GM19043 (cell line): ENCODE data around the gene SAMD10.
"Not testable (repeated sequence)": the region's sequence is repeated elsewhere in the genome, so short reads cannot be mapped to it uniquely, and the experiment has no call there.

Experiments
- ATAC-seq: cut with Tn5 transposase; IDR thresholded peaks from one replicate; pipeline ENCODE4 v1.9.1; 2021; ENCODE audit warnings: low read depth; ENCODE audit not compliant: unreplicated experiment

Gene SAMD10

DNA sequence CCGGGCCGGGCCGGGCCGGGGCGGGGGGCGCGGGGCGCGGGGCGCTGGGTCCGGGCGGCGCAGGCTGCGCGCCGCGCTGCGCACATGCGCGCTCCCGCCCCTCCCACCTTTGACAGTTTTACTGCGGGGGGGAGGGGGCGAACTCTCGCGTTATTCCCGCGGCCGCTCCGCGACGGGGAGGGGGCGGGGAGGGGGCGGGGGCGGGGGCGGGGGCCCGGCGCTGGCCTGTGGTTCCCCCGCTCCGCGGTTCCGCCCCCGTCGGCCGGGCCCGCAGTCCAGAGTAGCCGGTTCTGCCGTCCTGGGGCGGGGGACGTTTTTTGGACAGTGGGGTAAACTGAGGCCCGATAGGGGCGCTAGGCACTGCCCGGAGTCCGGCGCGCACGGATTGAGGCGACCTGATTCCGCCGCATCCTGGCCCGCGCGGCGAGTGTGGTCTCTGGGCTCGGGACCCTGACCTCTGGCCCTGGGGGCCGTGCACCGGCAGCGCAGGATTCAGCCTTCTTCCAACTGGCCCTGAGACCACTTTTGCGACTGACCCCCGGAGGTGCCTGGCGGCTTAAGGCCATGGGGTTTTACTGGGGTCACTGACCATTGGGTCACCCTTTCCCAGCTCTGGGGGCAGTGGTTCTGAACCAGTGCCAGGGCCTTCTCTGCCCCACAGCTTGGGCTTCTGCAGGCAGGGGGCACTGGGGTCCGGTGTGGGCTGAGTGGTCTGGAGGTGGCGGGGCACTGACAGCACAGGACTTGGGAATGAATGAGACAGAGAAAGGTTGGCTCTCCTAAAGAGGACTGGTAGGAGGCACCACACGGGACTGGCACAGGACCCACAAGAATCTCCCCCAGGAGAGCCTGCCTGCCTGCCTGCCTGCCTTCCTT is 9.4 kb downstream of the SAMD10 start, which contains the start of gene ZNF512B:
Gene ZNF512B (minus strand): TSS at position 93 of the 876 bp plus-strand sequence. CDS start 1,980 bp downstream, outside the sequence.
- no peak for ATAC-seq

DNA sequence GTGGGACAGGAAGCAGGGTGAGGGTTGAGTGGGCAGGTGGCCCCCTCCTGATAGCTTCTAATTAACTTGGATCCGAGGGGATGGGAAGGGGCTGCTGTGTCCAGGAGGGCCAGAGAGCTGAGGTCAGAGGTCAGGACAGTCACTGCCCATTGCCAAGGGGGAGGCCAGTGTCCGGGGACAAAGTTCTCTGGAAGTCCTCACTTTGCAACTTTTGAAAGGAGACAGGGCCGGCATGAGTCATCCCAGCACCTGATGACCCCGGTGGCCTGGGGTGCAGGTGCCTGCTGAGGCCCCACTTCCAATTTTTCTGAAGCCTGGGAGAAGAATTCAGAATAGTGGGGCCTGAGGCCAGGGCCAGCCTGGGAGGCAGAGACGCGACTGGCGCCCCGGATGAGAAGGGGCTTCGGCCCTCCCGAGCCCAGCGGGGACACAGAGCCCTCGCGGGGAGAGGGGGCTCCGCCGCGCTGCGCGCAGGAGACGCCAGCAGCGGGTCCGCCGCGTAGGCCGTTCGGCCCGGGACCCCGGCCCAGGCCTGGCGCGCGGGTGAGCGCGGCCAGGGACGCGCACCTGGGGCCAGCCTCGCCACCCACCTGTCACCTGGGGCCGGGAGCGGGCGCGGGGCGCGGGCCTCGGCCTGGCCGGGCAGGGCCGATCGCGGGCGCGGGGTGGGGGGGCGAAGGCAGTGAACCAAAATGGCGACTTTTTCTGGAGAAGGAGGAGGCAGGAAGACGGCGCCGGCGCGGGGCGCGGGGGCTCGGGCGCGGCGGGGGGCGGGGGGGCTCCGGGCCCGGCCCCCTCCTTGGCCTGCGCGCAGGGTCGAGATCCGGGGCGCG is 10.3 kb downstream of the SAMD10 start:
- ATAC-seq, result no peak

DNA sequence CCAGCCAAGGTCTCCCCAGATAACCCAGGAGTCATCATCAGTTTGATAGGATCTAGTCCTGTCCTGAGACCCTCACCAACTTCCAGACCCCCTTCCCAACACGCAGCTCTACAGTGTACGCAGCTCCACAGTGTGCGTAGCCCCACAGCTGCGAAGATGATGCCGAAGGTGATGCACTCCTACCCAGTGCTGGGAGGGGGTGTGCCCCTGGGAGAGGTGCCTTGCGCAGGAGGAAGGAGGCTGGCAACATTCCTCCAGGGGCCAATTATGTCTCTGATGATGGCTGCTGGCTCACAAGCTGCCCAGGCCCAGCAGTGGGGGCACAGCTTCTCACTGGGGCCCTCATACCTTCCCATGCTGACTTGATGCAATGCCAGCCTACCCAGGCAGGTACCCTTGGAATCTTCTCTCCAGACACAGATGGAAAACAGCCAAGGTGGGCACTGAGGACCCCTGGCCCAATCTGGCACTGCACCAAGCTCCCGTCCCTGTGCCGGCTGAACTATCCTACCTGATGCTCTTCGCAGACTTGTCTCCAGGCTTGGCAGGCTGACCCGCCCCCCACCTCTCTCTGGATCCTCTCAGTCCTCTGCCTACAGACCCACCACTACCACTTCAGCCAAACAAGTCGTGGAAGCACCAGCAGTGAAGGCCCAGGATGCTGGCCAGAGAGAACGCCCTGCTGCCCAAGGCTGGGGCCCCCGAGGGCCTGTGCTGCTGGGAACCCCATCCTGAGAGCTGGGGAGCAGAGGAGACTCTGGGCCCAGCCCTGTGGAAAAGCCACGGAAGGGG is 11.1 kb downstream of the SAMD10 start:
- no peak for ATAC-seq

DNA sequence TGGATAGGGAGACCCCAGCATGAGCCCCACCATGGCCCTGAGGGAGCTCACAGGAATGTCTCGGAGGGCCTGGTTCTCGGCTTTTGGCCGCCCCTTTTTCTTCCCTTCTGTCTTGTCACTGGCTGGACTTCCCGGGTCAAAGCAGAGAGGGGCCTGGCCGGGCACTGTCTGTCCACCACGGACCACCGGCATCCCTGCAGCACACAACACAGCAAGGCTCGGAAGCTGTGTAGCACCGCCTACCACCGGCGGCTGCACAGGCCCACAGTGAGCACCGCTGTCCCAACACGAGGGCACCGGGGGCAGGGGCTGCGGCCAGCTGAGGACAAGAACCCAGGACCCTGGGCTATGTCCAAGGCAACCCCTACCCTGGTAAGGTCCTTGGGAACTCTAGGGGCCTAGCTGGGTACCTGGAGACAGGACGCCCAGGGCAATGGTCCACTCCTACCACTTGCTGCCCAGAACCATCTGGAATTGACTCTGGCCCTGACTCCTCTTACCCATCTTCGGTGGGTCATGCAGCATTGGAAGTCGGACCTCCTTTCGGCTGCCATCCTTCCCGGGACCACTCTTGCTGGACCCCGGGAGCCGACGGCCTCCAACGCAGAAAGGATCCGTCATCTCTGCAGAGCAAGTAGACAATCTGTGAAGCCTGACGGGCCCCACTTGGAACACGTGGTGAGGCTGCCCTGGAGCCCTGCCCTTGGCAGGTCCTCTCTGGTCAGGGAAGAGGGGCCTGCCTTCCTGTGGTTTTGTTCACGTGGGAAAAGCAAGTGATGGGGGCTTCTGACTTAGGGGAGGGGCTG is 11.9 kb downstream of the SAMD10 start:
- ATAC-seq, result no peak

DNA sequence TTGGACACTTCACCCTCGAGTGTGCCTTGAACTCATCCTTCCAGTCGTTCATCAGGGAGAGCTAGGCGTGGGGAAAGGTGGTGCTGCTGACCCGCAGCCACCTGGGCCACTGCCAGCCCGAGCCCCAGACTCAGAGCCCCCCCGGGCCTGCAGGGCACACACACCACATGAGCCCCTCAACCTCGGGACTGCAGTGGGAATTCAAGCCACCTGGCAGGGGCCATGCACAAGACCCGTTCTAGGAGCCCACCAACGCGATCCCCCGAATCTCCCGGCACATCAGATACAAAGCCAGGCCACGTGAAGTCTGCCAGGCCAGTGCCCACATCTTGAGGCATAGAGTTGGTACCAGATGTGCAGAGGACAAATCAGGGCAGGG is 12.5 kb downstream of the SAMD10 start:
- ATAC-seq, result no peak

DNA sequence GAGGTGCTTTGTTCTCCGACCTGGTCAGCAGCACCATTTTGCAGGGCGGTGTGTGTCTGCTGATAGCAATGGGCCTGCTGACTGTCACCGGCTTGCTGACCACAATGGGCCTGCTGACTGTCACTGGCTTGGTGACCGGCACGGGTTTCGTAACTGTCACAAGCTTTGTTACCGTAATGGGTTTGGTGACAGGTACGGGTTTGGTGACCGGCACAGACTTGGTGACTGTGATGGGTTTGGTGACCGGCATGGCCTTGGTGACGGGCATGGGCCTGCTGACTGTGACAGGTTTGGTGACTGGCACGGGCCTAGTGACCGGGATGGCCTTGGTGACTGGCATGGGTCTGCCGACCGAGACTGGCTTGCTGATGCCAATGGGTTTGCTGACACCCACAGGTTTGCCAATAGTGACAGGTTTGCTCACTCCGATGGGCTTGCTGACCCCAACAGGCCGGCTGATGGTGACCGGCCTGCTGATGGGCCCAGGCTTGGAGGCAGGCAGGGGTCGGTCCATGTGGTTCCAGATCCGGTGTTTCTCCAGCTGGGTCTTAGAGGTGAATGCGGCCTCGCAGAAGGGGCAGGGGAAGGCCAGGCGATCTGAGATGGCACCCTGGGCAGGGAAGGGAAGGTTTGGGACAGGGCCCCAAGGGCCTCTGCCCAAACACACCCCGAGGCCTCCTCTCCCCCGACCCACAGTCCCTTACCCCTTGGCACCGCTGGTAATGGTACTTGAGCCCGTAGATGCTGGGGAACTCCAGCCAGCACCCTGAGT is 13.1 kb downstream of the SAMD10 start:
- no peak for ATAC-seq

DNA sequence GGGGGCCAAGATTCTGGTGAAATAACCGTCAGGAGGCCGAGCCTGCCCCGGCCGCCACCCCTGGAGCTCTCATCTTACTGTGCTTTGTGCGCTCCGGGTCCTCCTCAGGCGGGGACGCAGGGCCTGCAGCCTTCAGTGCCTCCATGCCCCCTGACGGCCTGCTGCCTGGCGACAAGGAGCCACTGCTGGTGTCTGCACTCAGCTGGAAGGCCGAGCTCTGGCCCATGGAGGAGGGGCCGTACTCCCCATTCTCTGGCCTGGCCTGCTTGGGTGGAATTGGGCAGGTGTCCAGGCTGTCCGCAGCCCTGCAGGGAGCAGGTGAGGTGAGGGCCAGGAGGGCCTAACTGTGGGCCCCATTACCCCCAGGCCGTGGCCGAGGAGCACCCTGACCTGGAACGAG is 15.0 kb downstream of the SAMD10 start:
- no peak for ATAC-seq

DNA sequence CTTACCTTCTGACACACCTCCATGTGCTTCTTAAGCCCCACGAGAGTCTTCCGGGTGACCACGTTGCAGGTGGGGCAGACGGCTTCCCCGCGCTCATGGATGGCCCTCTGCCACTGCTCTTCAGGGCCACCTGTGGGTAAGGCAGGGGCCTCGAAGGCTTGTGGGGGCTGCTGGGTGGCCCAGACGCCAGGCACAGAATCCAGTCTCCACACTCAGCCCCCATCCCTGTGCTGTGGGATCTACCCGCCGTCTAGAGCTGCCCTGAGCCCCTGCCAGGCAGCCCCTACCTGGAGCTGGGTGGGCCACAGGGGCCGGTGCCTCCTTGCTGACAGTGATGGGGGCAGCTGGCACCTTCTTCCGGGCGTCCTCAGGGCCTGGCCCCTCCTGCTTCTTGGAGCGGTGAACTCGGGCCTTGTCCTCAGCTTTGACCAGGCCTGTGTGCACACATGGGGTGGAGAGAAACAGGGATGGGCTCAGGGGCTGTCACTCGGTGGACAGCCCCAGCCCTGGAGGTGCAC is 15.6 kb downstream of the SAMD10 start:
- ATAC-seq, result no peak

DNA sequence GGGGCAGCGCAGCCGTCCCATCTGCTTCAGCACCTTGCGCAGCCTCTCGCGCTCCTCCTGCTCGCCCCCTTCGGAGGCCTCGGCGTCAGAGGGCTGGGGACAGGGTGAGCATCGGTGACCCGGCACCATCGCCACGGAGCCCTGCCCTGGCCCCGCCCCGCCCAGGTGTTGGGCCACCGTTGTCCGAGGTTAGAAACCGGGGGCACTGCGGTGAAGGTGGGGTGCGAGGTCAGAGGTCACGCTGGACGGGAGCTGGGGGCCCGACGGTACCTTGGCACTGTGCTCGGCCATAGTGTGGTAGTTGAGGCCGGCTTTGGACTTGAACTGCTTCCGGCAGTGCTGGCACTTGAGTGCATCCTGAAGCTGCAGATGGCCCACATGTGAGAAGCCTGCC is 16.1 kb downstream of the SAMD10 start:
- no peak for ATAC-seq

DNA sequence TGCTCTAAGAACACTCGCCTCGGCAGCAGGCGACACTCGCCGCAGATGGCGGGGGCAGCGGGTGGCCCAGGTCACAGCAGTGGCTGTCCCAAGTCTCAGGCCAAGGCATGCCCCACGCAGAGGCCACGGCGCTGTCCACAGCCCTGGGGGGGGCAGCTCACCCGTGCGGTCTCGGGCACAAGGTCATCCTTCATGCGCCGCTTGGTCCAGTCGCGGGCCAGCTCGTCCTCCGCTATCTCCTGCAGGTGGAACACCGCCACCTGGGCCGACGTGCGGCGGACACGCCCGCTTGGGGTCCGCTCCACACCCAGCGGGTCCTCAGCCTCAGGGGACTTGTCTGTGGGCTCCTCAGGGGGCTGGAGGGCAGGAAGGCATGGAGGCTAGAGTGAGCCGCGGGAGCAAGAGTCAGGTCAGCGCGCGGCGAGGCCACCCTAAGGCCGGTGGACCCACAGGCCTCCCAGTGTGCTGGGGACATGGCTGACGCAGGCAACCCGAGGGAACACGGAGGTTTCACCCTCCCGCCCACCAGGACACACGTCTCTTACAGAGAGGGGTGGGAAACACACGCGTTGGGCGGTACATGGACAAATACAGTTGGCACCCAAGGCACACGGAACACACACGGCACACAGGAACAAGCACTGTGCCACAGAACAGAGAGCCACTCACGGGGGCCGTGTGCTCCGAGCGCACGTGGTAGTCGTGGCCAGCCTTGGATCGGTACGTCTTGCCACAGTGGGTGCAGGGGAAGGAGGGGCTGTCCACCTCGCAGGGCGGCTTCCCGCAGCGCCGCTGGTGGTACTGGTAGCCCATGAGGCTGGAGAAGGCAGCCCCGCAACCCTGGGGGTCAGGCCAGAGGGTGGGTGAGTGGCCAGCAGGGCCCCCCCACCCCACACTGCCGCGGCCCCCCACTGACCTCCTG is 16.8 kb downstream of the SAMD10 start:
- no peak for ATAC-seq

DNA sequence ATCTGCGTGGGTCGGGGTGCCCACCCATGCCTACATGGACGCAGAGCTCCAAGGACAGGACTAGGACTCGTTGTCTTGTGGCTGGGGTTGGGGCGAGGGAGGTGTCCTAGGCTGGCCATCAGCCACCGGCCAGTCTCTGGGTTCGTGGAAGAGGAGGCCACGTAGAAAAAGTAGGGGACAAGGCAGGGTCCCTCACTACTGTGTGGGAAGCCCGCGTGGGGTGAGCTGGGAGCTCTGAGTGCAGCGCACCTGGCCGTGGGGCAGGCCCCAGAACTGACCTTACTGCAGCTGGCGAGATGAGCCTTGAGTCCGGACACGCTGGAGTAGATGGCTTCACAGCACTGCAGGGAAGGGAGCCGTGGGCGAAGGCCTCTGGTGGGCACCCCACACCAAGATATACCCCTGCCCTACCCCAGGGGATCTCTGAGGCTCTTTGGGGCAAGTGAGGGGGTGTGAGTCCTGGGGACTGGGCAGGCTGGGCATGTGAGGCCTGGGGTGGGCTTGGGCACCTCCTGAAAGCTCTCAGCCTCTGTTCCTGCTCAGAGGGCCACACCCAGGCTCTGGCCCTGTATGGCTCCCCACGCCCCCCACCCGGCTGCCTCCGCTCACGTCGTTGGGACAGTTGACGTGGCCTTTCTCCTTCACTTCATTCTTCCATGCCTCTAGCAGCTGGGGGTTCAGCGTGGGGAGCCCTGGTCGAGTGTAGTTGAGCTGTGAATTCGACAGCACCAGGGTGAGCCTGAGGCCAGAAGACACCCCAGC is 17.6 kb downstream of the SAMD10 start:
- ATAC-seq, result no peak

DNA sequence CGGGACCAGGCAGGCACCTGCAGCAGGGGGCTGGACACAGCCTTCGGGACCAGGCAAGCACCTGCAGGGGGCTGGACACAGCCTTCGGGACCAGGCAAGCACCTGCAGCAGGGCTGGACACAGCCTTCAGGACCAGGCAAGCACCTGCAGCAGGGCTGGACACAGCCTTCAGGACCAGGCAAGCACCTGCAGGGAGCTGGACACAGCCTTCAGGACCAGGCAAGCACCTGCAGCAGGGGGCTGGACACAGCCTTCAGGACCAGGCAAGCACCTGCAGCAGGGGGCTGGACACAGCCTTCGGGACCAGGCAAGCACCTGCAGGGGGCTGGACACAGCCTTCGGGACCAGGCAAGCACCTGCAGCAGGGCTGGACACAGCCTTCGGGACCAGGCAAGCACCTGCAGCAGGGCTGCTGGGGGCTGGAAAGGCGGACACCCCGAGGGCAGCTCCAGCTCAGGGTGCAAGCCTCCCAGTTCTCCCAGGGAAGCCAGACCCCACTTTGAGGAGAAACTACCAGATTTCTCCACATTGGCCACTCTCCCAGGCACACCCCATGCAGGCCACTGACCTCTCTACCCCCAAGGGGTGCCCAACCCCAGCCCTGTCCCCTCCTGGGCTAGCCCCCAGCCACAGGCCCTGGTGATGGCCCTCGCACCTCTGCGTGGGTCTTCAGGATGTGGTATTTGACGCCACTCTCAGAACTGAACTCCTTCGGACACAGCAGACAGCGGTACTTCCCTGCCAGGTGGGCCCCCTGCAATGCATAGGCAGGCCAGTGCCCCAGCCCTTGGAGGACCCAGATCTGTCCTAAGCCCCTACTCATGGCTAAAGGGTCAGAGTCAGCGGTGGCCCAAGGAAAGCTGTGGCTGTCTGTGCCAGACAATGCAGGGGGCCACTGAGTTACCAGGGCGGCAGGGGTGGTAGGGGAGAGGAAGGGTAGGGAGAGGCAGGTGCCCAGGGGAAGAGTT is 18.5 kb downstream of the SAMD10 start:
- not testable (repeated sequence) for ATAC-seq

DNA sequence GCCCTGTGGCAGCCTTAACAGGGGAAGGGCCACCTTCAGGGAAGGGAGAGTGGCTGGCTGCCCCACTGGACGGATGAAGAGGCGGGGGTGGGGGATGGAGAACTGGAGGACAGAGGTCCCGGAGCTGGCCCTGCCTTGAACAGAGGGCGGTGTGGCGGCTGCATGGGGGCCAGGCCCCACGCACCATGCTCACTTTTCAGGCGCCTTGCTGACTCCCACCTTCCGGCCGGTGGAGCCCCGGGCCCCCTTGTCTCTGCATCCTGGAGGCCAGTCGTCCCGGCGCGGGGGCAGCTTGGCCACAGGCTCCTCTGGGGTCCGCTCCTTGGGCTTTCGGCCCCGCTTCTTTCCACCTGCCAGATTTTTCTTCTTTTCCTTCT is 19.8 kb downstream of the SAMD10 start:
- no peak for ATAC-seq

DNA sequence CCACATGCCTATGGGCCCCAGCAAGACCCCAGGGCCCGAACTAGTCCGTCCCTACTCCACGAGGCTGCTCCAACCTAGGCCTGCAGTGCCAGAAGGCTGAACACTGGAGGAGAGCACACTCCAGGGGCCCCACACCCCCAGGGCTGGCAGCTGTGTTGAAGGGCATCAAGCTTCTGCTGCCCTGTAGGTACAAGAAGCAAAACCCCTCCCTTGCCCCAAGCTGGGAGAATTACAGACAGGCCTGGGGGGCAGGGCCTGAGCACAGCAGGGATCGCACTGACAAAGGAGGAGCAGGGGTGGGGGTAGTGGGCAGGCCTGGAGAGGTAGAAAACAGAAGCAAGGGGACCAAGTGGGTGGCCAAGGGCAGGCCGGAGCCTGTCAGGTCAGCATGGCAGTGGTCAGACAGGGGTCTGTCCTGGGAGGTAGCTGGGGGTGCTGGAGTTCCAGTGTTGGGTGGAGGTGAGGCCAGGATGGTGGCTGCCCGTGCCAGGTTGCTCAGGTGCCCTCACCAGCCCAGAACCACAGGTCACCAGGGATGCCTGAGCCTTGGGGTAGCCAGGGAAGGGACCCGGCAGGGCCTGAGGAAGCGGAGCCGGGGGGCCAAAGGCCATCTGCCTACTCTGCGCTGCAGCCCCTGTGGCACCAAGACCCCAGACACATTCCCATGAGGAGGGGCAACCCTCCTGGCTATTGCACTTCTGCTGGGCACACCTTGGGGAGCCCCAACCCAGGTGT is 20.3 kb downstream of the SAMD10 start:
- ATAC-seq, result no peak

DNA sequence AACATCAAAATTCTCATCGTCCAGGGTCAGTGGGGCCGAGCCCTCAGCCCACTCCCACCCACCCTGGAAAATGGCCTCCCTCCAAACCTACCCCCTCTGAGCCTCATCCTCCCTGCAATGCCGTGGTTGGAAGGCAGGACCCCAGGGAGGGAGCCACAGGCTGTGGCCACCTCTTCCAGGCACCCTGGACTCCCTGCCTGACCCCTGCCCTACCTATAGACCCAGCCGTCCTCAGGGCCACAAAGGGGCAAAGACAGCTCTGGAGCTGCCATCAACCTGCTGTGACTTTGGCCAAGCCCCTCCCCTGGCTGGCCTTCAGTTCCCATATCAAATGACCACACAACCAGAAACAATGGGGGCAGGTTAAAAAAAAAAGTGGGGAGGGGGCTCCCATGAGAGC is 21.0 kb downstream of the SAMD10 start:
- ATAC-seq, result no peak
